GM23248 (cell line): Measurements from ENCODE around the gene KRT27. TPM values are rescaled to one million over a fixed set of nuclear protein-coding genes. Genes with fewer than 3 reads are reported as not detected.
"Not testable (repeated sequence)": the region's sequence is repeated elsewhere in the genome, so short reads cannot be mapped to it uniquely, and the experiment has no call there.

Source experiments
- DNase-seq: peaks from one replicate; pipeline ENCODE4 v3.0.0-alpha.2; 2015
- H2AFZ ChIP-seq: fragments of 200-600 bp; sonication (generic); 2 replicates; pipeline ENCODE4 v1.6.1; 2016; ENCODE audit warnings: antibody characterized with exemption
- H3F3A ChIP-seq: fragments of 200-600 bp; sonication (generic); 2 replicates; pipeline ENCODE4 v1.6.1; 2016; ENCODE audit warnings: mild to moderate bottlenecking, antibody characterized with exemption, mixed run types; ENCODE audit not compliant: insufficient read depth
- H3K27ac ChIP-seq: fragments of 200-600 bp; sonication (generic); 2 replicates; pipeline ENCODE4 v1.5.1; 2016; ENCODE audit warnings: mild to moderate bottlenecking
- H3K27me3 ChIP-seq: fragments of 200-600 bp; sonication (generic); replicated peaks from 2 replicates; pipeline ENCODE4 v1.6.1; 2016; ENCODE audit warnings: mild to moderate bottlenecking; ENCODE audit not compliant: insufficient read depth
- H3K36me3 ChIP-seq: fragments of 200-600 bp; sonication (generic); 2 replicates; pipeline ENCODE4 v1.6.1; 2016; ENCODE audit warnings: low read depth, mild to moderate bottlenecking
- H3K4me1 ChIP-seq: fragments of 200-600 bp; sonication (generic); 2 replicates; pipeline ENCODE4 v1.6.1; 2016; ENCODE audit warnings: mild to moderate bottlenecking; ENCODE audit not compliant: insufficient read depth
- H3K4me2 ChIP-seq: fragments of 200-600 bp; sonication (generic); one replicate; pipeline ENCODE4 v1.6.1; 2016; ENCODE audit warnings: mild to moderate bottlenecking; ENCODE audit not compliant: unreplicated experiment
- H3K4me3 ChIP-seq: fragments of 200-600 bp; sonication (generic); 2 replicates; pipeline ENCODE4 v1.5.1; 2016; ENCODE audit warnings: mild to moderate bottlenecking
- H3K79me2 ChIP-seq: fragments of 200-600 bp; sonication (generic); 2 replicates; pipeline ENCODE4 v1.6.1; 2016; ENCODE audit warnings: mild to moderate bottlenecking; ENCODE audit not compliant: insufficient read depth
- H3K9ac ChIP-seq: fragments of 200-600 bp; sonication (generic); 2 replicates; pipeline ENCODE4 v1.6.1; 2016; ENCODE audit warnings: mild to moderate bottlenecking
- H3K9me2 ChIP-seq: fragments of 200-600 bp; sonication (generic); 2 replicates; pipeline ENCODE4 v1.6.1; 2016; ENCODE audit warnings: mixed run types, mild to moderate bottlenecking, moderate library complexity; ENCODE audit not compliant: insufficient read depth
- H3K9me3 ChIP-seq: fragments of 200-600 bp; sonication (generic); one replicate; pipeline ENCODE4 v1.6.1; 2017; ENCODE audit warnings: low read depth
- H4K20me1 ChIP-seq: fragments of 200-600 bp; sonication (generic); 2 replicates; pipeline ENCODE4 v1.6.0; 2016; ENCODE audit not compliant: insufficient read depth
- EZH2 ChIP-seq: fragments of 200-600 bp; sonication (generic); IDR thresholded peaks from 2 replicates; pipeline ENCODE4 v1.6.1; 2018; ENCODE audit warnings: antibody characterized with exemption, mild to moderate bottlenecking; ENCODE audit not compliant: insufficient read depth, poor library complexity, severe bottlenecking
- EZH2phosphoT487 ChIP-seq: fragments of 200-600 bp; sonication (generic); IDR thresholded peaks from 2 replicates; pipeline ENCODE4 v1.6.1; 2018; ENCODE audit warnings: antibody characterized with exemption, moderate library complexity, mild to moderate bottlenecking, low read depth; ENCODE audit not compliant: insufficient read depth
- WGBS, 2 experiments: methylation state at CpG; one replicate each; pipeline ENCODE4 v1.1.6; 2015 to 2017; ENCODE audit warnings: low lambda C conversion rate in 2 of 2, low coverage in 1 of 2; ENCODE audit errors: missing lambda C conversion rate in 2 of 2; 5-methylcytosine and 5-hydroxymethylcytosine counted together
- in situ Hi-C: fragments of 300-500 bp; cut with MboI; formaldehyde crosslinking; loops from 2 replicates; pipeline ENCODE4 v1.15.0; 2020
- polyA plus RNA-seq: library from polyadenylated mRNA; unstranded; fragments of >200 nt; fragmentation: Nextera tagmentation; extraction: Ambion mirVana; gene quantifications from 2 replicates; pipeline ENCODE4 v1.2.1, GENCODE V29; 2016
- total RNA-seq: library from RNA; depleted of rRNA; stranded (reverse); fragments of >200 nt; shearing (Covaris generic); gene quantifications from 2 replicates; pipeline ENCODE4 v1.2.3, GENCODE V29; 2014

KRT27 gene
- total and polyA plus RNA-seq, 2 experiments from 2014 or later = not detected

DNA sequence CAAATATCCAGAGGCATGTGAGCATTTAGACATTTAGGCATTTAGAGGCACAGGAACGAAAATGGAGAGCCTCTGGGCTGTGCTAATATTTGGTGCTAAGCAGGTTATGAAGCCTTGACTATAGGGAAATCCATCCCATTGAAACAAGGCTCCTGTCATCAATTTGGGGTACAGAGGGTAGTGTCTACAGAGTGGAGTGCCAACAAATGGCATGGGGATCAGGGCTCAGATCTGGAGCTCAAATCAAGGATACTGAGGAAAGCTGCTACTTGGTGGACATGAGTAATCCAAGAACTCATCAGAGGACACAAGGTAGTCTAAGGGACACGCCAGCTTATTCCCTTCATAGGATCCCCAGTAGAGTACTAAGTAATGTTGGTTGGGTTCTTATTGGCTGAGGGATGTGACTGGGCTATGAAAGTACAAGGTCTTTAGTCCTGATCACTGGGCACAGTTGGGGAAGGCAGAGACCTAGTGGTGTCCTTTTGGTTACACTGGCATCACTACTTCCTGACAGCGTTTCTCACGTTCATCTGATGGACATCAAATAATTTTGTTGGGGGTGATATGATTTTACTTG, 34.8 kb upstream of the KRT27 start:
- peaks cover 43% of the 10 kb centered on the region for H3F3A ChIP-seq
- peak overlapping the region; percentile 86 for H3K4me2 ChIP-seq
- no peaks in the 10 kb centered on the region for H4K20me1 ChIP-seq
- no peak overlapping the region for H2AFZ ChIP-seq
- no peak for DNase-seq
- H3K36me3 ChIP-seq = peaks cover 12% of the 10 kb centered on the region; the same call in 1 of the 2 replicates
- no peak for TF ChIP-seq EZH2
- no peak for TF ChIP-seq EZH2phosphoT487
- peak overlapping the region; percentile 95 for H3K4me3 ChIP-seq
- no peaks in the 10 kb centered on the region for H3K27me3 ChIP-seq
- no peak overlapping the region for H3K9ac ChIP-seq
- 91 to 93% methylated on average over 4 of the region's 4 CpGs for WGBS, 2 experiments
- peaks cover 26% of the 10 kb centered on the region for H3K4me1 ChIP-seq
- no peaks in the 10 kb centered on the region for H3K9me2 ChIP-seq
- in situ Hi-C loops = loop anchor here (10.0 kb wide), 1 partner anchor 88 kb away; no protein-coding TSS in a partner anchor
- H3K79me2 ChIP-seq = peaks cover 35% of the 10 kb centered on the region
- H3K9me3 ChIP-seq = no peaks in the 10 kb centered on the region
- H3K27ac ChIP-seq = no peak overlapping the region

DNA sequence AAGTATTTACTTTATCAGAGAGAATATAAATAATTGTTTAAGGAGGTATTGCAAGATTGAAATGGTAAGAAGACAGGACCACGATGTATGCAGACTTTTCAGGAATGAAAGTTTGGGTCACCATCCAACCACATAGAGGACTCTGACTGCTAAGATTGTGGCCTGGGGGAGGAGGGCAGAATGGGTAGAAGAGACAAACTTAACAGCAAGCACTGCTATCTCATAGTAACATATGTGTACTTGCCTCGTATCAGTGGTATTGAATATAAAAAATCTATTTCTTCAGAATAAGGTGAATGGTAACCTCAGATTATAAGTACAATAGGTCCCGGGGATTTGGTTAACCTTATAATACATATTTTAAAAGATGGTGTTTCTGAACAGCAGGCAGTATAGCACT, 34.2 kb upstream of the KRT27 start:
- Histone ChIP-seq H4K20me1 (no peaks in the 10 kb centered on the region), H3K79me2 (peaks cover 30% of the 10 kb centered on the region), H3K36me3 (peaks cover 12% of the 10 kb centered on the region; the same call in 1 of the 2 replicates), H3F3A (peaks cover 41% of the 10 kb centered on the region), H2AFZ (no peak overlapping the region), H3K9me3 (no peaks in the 10 kb centered on the region), H3K4me2 (no peak overlapping the region), H3K27ac (no peak overlapping the region), H3K4me1 (peaks cover 25% of the 10 kb centered on the region), H3K9ac (no peak overlapping the region), H3K27me3 (no peaks in the 10 kb centered on the region), H3K4me3 (no peak overlapping the region), H3K9me2 (no peaks in the 10 kb centered on the region)
- WGBS, 2 experiments = 96 to 98% methylated on average over 3 of the region's 3 CpGs
- no peak for DNase-seq
- TF ChIP-seq EZH2phosphoT487 = no peak
- no peak for TF ChIP-seq EZH2
- in situ Hi-C loops = loop anchor here (10.0 kb wide), 1 partner anchor 88 kb away; no protein-coding TSS in a partner anchor

DNA sequence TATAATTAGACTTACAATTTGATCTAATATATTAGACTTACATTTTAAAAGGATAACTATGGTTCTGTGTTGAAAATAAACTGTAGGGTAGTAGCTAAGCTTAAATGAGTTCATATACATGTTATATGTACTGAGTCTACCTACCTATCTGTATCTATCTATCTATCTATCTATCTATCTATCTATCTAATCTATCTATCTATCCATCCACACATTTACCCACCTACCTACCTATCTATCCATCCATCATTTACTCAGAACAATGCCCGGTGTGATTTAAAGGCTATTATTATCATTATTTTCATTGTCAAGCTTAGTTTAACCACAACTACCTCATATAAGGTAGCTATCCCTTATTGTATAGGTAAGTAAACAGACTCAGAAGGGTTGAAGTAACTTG, 33.0 kb upstream of the KRT27 start:
- Histone ChIP-seq H3K9ac (no peak overlapping the region), H3K9me3 (no peaks in the 10 kb centered on the region), H4K20me1 (no peaks in the 10 kb centered on the region), H3K4me3 (no peak overlapping the region), H3K4me2 (no peak overlapping the region), H2AFZ (no peak overlapping the region), H3K27ac (no peak overlapping the region), H3K27me3 (no peaks in the 10 kb centered on the region), H3K79me2 (peaks cover 18% of the 10 kb centered on the region), H3F3A (peaks cover 31% of the 10 kb centered on the region), H3K36me3 (peaks cover 12% of the 10 kb centered on the region; the same call in 1 of the 2 replicates), H3K9me2 (no peaks in the 10 kb centered on the region), H3K4me1 (peaks cover 16% of the 10 kb centered on the region)
- DNase-seq = no peak
- in situ Hi-C loops = loop anchor here (10.0 kb wide), 1 partner anchor 89 kb away; no protein-coding TSS in a partner anchor
- no peak for TF ChIP-seq EZH2phosphoT487
- TF ChIP-seq EZH2 = no peak
- 98 to 100% methylated on average over 1 of the region's 1 CpG for WGBS, 2 experiments

DNA sequence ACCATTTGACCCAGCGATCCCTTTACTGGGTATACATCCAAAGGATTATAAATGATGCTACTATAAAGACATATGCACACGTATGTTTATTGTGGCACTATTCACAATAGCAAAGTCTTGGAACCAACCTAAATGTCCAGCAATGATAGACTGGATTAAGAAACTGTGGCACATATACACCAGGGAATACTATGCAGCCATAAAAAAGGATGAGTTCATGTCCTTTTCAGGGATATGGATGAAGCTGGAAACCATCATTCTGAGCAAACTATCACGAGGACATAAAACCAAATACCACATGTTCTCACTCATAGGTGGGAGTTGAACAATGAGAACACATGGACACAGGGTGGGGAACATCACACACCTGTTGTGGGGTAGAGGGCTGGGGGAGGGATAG, 32.3 kb upstream of the KRT27 start:
- H3K27me3 ChIP-seq, H3K4me2 ChIP-seq, H3K9me3 ChIP-seq, H3K27ac ChIP-seq, H2AFZ ChIP-seq, H3K4me3 ChIP-seq, H4K20me1 ChIP-seq, H3K9ac ChIP-seq, H3K9me2 ChIP-seq, DNase-seq: not testable (repeated sequence)
- Histone ChIP-seq H3F3A (peaks cover 31% of the 10 kb centered on the region), H3K79me2 (peaks cover 11% of the 10 kb centered on the region), H3K36me3 (peaks cover 12% of the 10 kb centered on the region; the same call in 1 of the 2 replicates), H3K4me1 (peaks cover 17% of the 10 kb centered on the region)
- in situ Hi-C loops = loop anchor here (10.0 kb wide), 1 partner anchor 90 kb away; no protein-coding TSS in a partner anchor
- 71 to 79% methylated on average over 3 of the region's 3 CpGs for WGBS, 2 experiments

DNA sequence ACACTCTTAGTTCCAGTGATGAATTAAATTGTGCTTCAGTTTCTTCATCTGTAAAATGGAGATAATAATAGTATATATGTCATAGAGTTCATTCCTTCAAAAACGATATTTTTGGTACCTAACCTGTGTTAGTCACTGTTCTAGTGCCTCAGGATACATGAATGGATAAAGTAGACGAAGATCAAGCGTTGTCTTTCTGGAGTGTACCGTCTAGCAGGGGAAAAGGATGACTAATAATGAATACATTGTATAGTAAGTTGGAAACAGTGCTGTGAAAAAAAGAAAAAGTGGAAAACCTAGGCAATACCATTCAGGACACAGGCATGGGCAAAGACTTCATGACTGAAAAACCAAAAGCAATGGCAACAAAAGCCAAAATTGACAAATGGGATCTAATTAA, 31.5 kb upstream of the KRT27 start:
- no peak overlapping the region for H3K4me2 ChIP-seq
- no peaks in the 10 kb centered on the region for H3K9me3 ChIP-seq
- DNase-seq = peak; percentile 17
- in situ Hi-C loops = loop anchor here (10.0 kb wide), 1 partner anchor 91 kb away; no protein-coding TSS in a partner anchor
- H2AFZ ChIP-seq = no peak overlapping the region
- peaks cover 12% of the 10 kb centered on the region; the same call in 1 of the 2 replicates for H3K36me3 ChIP-seq
- peaks cover 26% of the 10 kb centered on the region for H3F3A ChIP-seq
- H3K4me3 ChIP-seq = no peak overlapping the region
- H4K20me1 ChIP-seq = no peaks in the 10 kb centered on the region
- H3K9me2 ChIP-seq = no peaks in the 10 kb centered on the region
- peaks cover 19% of the 10 kb centered on the region for H3K4me1 ChIP-seq
- no peak overlapping the region for H3K9ac ChIP-seq
- no peaks in the 10 kb centered on the region for H3K27me3 ChIP-seq
- TF ChIP-seq EZH2 (no peak), EZH2phosphoT487 (no peak)
- peaks cover 11% of the 10 kb centered on the region for H3K79me2 ChIP-seq
- WGBS, 2 experiments = 56% methylated on average over 4 of the region's 4 CpGs
- H3K27ac ChIP-seq = no peak overlapping the region
